H9 (cell line): ENCODE measurements around the gene PRX. TPM values are rescaled to one million over a fixed set of nuclear protein-coding genes. Genes with fewer than 3 reads are reported as not detected.

Source experiments
- DNase-seq: peaks from one replicate; pipeline ENCODE4 v3.0.0-alpha.2; 2017
- H2AFZ ChIP-seq: one replicate; pipeline ENCODE4 v1.6.1; 2013; ENCODE audit warnings: mild to moderate bottlenecking, low read length, control low read depth, moderate library complexity
- H2AK5ac ChIP-seq: 2 replicates; pipeline ENCODE4 v1.6.1; 2013; ENCODE audit warnings: low read length, control low read depth, mixed read lengths; ENCODE audit not compliant: insufficient read length
- H2BK120ac ChIP-seq: one replicate; pipeline ENCODE4 v1.6.1; 2013; ENCODE audit warnings: low read depth, mild to moderate bottlenecking, low read length, control low read depth, inconsistent platforms; ENCODE audit not compliant: poor library complexity, severe bottlenecking
- H2BK12ac ChIP-seq: 2 replicates; pipeline ENCODE4 v1.6.1; 2013; ENCODE audit warnings: low read length, control low read depth, mixed read lengths, low read depth; ENCODE audit not compliant: insufficient read length
- H2BK15ac ChIP-seq: 2 replicates; pipeline ENCODE4 v1.6.1; 2013; ENCODE audit warnings: low read depth, low read length, control low read depth
- H2BK20ac ChIP-seq: one replicate; pipeline ENCODE4 v1.6.1; 2013; ENCODE audit warnings: low read depth, mild to moderate bottlenecking, low read length, control low read depth, inconsistent platforms; ENCODE audit not compliant: poor library complexity, severe bottlenecking
- H2BK5ac ChIP-seq: 2 replicates; pipeline ENCODE4 v1.6.1; 2013; ENCODE audit warnings: low read length, control low read depth, mixed read lengths; ENCODE audit not compliant: insufficient read length
- H3K14ac ChIP-seq: 2 replicates; pipeline ENCODE4 v1.6.1; 2013; ENCODE audit warnings: low read length, control low read depth; ENCODE audit not compliant: insufficient read depth
- H3K18ac ChIP-seq: 2 replicates; pipeline ENCODE4 v1.6.1; 2013; ENCODE audit warnings: low read depth, mild to moderate bottlenecking, mixed read lengths, low read length, control low read depth; ENCODE audit not compliant: insufficient read length
- H3K23ac ChIP-seq: 2 replicates; pipeline ENCODE4 v1.6.1; 2013; ENCODE audit warnings: low read length, control low read depth, mixed read lengths, low read depth; ENCODE audit not compliant: insufficient read length
- H3K23me2 ChIP-seq: 2 replicates; pipeline ENCODE4 v1.6.1; 2013; ENCODE audit warnings: low read depth, mild to moderate bottlenecking, mixed read lengths, low read length, control low read depth; ENCODE audit not compliant: insufficient read length, poor library complexity, severe bottlenecking
- H3K27ac ChIP-seq: 2 replicates; pipeline ENCODE4 v1.5.1; 2013; ENCODE audit warnings: low read length, control low read depth, mixed read lengths, low read depth; ENCODE audit not compliant: insufficient read length
- H3K27me3 ChIP-seq: 2 replicates; pipeline ENCODE4 v1.6.1; 2013; ENCODE audit warnings: low read length, control low read depth, inconsistent platforms; ENCODE audit not compliant: insufficient read depth
- H3K4ac ChIP-seq: 2 replicates; pipeline ENCODE4 v1.6.1; 2013; ENCODE audit warnings: low read depth, mild to moderate bottlenecking, control low read depth, inconsistent platforms, low read length, moderate library complexity
- H3K4me1 ChIP-seq: 2 replicates; pipeline ENCODE4 v1.6.1; 2013; ENCODE audit warnings: low read length, control low read depth, inconsistent platforms; ENCODE audit not compliant: insufficient read depth
- H3K4me2 ChIP-seq: 2 replicates; pipeline ENCODE4 v1.6.1; 2013; ENCODE audit warnings: low read length, control low read depth, mixed read lengths; ENCODE audit not compliant: insufficient read length, insufficient read depth
- H3K56ac ChIP-seq: 2 replicates; pipeline ENCODE4 v1.6.1; 2013; ENCODE audit warnings: low read depth, mild to moderate bottlenecking, mixed read lengths, low read length, control low read depth; ENCODE audit not compliant: insufficient read length
- H3K79me1 ChIP-seq: 2 replicates; pipeline ENCODE4 v1.6.1; 2013; ENCODE audit warnings: low read depth, mild to moderate bottlenecking, moderate library complexity, low read length, control low read depth, inconsistent platforms; ENCODE audit not compliant: insufficient read depth, poor library complexity, severe bottlenecking
- H3K79me2 ChIP-seq: 2 replicates; pipeline ENCODE4 v1.6.1; 2013; ENCODE audit warnings: low read length, control low read depth, inconsistent platforms; ENCODE audit not compliant: insufficient read depth
- H3K9ac ChIP-seq: 2 replicates; pipeline ENCODE4 v1.6.1; 2013; ENCODE audit warnings: low read length, control low read depth, mixed read lengths; ENCODE audit not compliant: insufficient read length; ENCODE audit errors: extremely low read depth
- H3K9me3 ChIP-seq: one replicate; pipeline ENCODE4 v1.6.1; 2013; ENCODE audit warnings: low read depth, low read length, inconsistent platforms; ENCODE audit not compliant: control insufficient read depth
- H3T11ph ChIP-seq: one replicate; pipeline ENCODE4 v1.6.1; 2013; ENCODE audit warnings: mild to moderate bottlenecking, low read length, control low read depth, inconsistent platforms
- H4K20me1 ChIP-seq: one replicate; pipeline ENCODE4 v1.6.1; 2013; ENCODE audit not compliant: control insufficient read depth, insufficient read length, insufficient read depth
- H4K5ac ChIP-seq: 2 replicates; pipeline ENCODE4 v1.6.1; 2013; ENCODE audit warnings: low read depth, mild to moderate bottlenecking, mixed read lengths, low read length, control low read depth; ENCODE audit not compliant: insufficient read length
- H4K8ac ChIP-seq: replicated peaks from 2 replicates; pipeline ENCODE4 v1.6.1; 2013; ENCODE audit warnings: low read length, control low read depth, mixed read lengths, low read depth; ENCODE audit not compliant: insufficient read length
- H4K91ac ChIP-seq: 2 replicates; pipeline ENCODE4 v1.6.1; 2013; ENCODE audit warnings: low read depth, mild to moderate bottlenecking, moderate library complexity, mixed read lengths, low read length, control low read depth; ENCODE audit not compliant: insufficient read length
- H3K27ac Mint-ChIP-seq, 3 experiments: 2 replicates in 2 of 3; 3 replicates in 1 of 3; pipeline ENCODE4 v1.8.0; 2020 to 2021; ENCODE audit warnings: mixed read lengths in 3 of 3, mild to moderate bottlenecking in 1 of 3, moderate library complexity in 1 of 3
- H3K27me3 Mint-ChIP-seq: 2 replicates; pipeline ENCODE4 v1.8.0; 2021; ENCODE audit warnings: low read depth, mild to moderate bottlenecking, moderate library complexity, mixed read lengths
- H3K36me3 Mint-ChIP-seq, 3 experiments: 2 replicates in 2 of 3; 3 replicates in 1 of 3; pipeline ENCODE4 v1.8.0; 2020 to 2021; ENCODE audit warnings: low read depth in 3 of 3, mixed read lengths in 3 of 3; ENCODE audit not compliant: insufficient read depth in 1 of 3
- H3K4me1 Mint-ChIP-seq, 2 experiments: 2 replicates each; pipeline ENCODE4 v1.8.0; 2020; ENCODE audit warnings: mixed read lengths in 2 of 2
- H3K4me3 Mint-ChIP-seq, 2 experiments: 2 replicates in 1 of 2; 3 replicates in 1 of 2; pipeline ENCODE4 v1.8.0; 2020 to 2021; ENCODE audit warnings: mild to moderate bottlenecking in 2 of 2, mixed read lengths in 2 of 2, moderate library complexity in 1 of 2
- H3K9me3 Mint-ChIP-seq, 2 experiments: 2 replicates in 1 of 2; 3 replicates in 1 of 2; pipeline ENCODE4 v1.8.0; 2020; ENCODE audit warnings: mild to moderate bottlenecking in 2 of 2, mixed read lengths in 2 of 2, moderate library complexity in 1 of 2
- CTCF ChIP-seq: fragments of 200-600 bp; sonication (generic); conservative IDR thresholded peaks from 3 replicates; pipeline ENCODE4 v1.8.0; 2021; ENCODE audit warnings: antibody characterized with exemption, mild to moderate bottlenecking
- WGBS: extraction: QIAGEN DNeasy Blood & Tissue Kit; methylation state at CpG from one replicate; pipeline ENCODE4 v1.1.7; 2013; ENCODE audit warnings: missing lambda C conversion rate, low lambda C conversion rate, mixed read lengths; ENCODE audit not compliant: insufficient read length; ENCODE audit errors: extremely low coverage; 5-methylcytosine and 5-hydroxymethylcytosine counted together
- total RNA-seq: library from RNA; stranded (reverse); gene quantifications from 2 replicates; pipeline ENCODE4 v1.2.1, GENCODE V29; 2021

The PRX gene
- total RNA-seq, 1 experiment from 2014 or later = 4.0 TPM

GRCh38 chr19:40397568-40397906 is 15.6 kb downstream of the PRX start:
- no peak overlapping the region for H2BK12ac ChIP-seq
- Mint-ChIP-seq H3K27me3 (peaks cover 19% of the 10 kb centered on the region), H3K4me1 (peaks cover 8 to 15% of the 10 kb centered on the region in 2 experiments), H3K9me3 (no peaks in the 10 kb centered on the region), H3K4me3 (0 out of 5 replicates have a peak overlapping the region, but pooled peaks of 1 of the 2 experiments have one; percentile 50), H3K27ac (no peak overlapping the region), H3K36me3 (no peaks in the 10 kb centered on the region; a peak in 1 of 7 replicates)
- no peak overlapping the region for H4K5ac ChIP-seq
- H3K4me1 ChIP-seq = no peaks in the 10 kb centered on the region
- no peak overlapping the region for H2BK20ac ChIP-seq
- H3T11ph ChIP-seq = no peak overlapping the region
- H3K9me3 ChIP-seq = no peaks in the 10 kb centered on the region
- H3K18ac ChIP-seq = no peak overlapping the region
- H3K27ac ChIP-seq = no peak overlapping the region
- H3K14ac ChIP-seq = no peak overlapping the region
- H3K23ac ChIP-seq = no peak overlapping the region
- no CpG with 5 or more reads among the region's 22 CpGs for WGBS
- H3K4me2 ChIP-seq = no peak overlapping the region
- no peaks in the 10 kb centered on the region for H3K79me1 ChIP-seq
- H4K8ac ChIP-seq = no peak overlapping the region
- H3K27me3 ChIP-seq = no peaks in the 10 kb centered on the region; the same call in 1 of the 2 replicates
- no peaks in the 10 kb centered on the region for H3K79me2 ChIP-seq
- H2AK5ac ChIP-seq = no peak overlapping the region
- no peak overlapping the region for H4K91ac ChIP-seq
- no peak overlapping the region for H3K4ac ChIP-seq
- H3K23me2 ChIP-seq = peaks cover 7% of the 10 kb centered on the region
- no peak overlapping the region for H2AFZ ChIP-seq
- H4K20me1 ChIP-seq = no peaks in the 10 kb centered on the region
- no peak for DNase-seq
- H2BK5ac ChIP-seq = no peak overlapping the region
- no peak overlapping the region for H2BK15ac ChIP-seq
- no peak for TF ChIP-seq CTCF
- no peak overlapping the region for H2BK120ac ChIP-seq
- H3K9ac ChIP-seq = no peak overlapping the region
- H3K56ac ChIP-seq = no peak overlapping the region
